Measurements from ENCODE around the gene QKI. TPM values are rescaled to one million over a fixed set of nuclear protein-coding genes. Genes with fewer than 3 reads are reported as not detected.

QKI gene
- total RNA-seq, 3 donors from 2014 or later: 58.6 to 65.4 (median 61.2) TPM

- H3K9me3 Mint-ChIP-seq: no peaks in the 10 kb centered on the region
- H3K27me3 Mint-ChIP-seq (ENCODE audit: low read depth): peaks cover 3% of the 10 kb centered on the region
- ATAC-seq (no peak), DNase-seq (no peak)
- H3K4me1 Mint-ChIP-seq (ENCODE audit: low read depth): no peaks in the 10 kb centered on the region
- H3K4me3 Mint-ChIP-seq: no peak overlapping the region
- H3K36me3 Mint-ChIP-seq (ENCODE audit: insufficient read depth): no peaks in the 10 kb centered on the region
Measured at GRCh38 chr6:163620670-163621330, 206.3 kb downstream of the QKI start.

DNA sequence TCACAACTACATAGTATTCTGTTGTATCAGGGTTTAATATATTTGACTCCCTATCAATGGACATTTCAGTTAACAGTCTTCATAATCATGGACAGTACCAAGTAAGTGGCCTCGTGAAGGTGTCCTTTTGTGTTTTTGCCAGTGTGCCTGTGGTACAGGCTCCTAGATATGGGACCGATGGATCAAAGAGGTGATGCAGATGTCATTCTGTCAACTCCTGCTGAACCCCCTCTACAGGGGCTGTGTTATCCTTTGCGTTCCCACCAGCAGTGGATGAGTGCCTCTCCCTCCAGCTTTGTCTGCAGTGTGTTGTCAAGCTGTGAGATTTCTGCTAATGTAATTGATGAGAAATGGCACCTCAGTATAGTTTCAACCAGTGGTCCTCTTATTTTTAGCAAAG is 210.7 kb downstream of the QKI start:
- peaks cover 11% of the 10 kb centered on the region for H3K27me3 Mint-ChIP-seq (ENCODE audit: low read depth)
- H3K4me1 Mint-ChIP-seq (ENCODE audit: low read depth): no peaks in the 10 kb centered on the region
- no peaks in the 10 kb centered on the region for H3K9me3 Mint-ChIP-seq
- DNase-seq: no peak
- no peak for ATAC-seq
- H3K4me3 Mint-ChIP-seq: no peak overlapping the region
- H3K36me3 Mint-ChIP-seq (ENCODE audit: insufficient read depth): no peaks in the 10 kb centered on the region

- H3K9me3 Mint-ChIP-seq: no peaks in the 10 kb centered on the region
Measured at GRCh38 chr6:163626073-163626867, 211.8 kb downstream of the QKI start.

DNA sequence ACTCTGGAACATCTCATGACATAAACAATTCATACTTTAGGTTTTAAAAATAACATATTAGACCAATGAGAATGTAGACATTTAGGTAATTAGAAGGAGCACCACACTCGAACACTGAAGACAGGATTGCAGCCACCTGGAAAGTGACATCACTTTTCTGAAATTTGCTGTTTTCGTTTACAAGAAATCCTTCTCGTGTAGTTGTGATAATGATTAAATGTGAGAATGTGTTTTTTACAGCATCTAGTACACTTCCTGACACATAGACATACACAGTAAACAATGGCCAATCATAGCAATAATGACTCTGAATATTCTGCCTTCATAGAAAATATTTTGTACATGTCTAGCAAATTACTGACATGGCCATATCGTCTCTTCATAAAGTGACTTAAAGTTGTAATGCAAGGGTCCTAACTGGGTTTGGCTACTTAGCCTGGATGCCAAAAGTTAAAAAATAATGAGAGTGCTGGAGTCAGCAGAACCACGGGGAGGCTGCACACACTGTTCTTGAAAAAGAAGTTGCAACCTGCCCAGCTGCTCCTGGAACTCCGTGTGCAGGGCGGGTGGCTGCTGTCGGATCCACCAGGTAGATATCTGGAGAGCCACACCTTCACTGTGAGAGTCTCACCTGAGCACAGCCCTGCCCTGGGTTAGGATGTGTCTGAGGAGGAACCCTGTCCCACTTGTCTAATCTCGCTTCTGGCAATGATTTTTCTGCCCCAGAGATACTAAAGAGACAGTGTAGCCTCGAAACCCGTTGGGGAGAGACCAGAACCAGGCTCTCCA is 212.9 kb downstream of the QKI start:
- Mint-ChIP-seq H3K4me3 (no peak overlapping the region), H3K4me1 (ENCODE audit: low read depth) (no peaks in the 10 kb centered on the region), H3K36me3 (ENCODE audit: insufficient read depth) (no peaks in the 10 kb centered on the region), H3K9me3 (no peaks in the 10 kb centered on the region), H3K27me3 (ENCODE audit: low read depth) (peaks cover 20% of the 10 kb centered on the region)
- DNase-seq (no peak), ATAC-seq (no peak)

More at GRCh38 chr6:163626073-163626867, 211.8 kb downstream of the QKI start:
- Mint-ChIP-seq H3K4me1 (ENCODE audit: low read depth) (no peaks in the 10 kb centered on the region), H3K27me3 (ENCODE audit: low read depth) (peaks cover 16% of the 10 kb centered on the region), H3K4me3 (no peak overlapping the region), H3K36me3 (ENCODE audit: insufficient read depth) (no peaks in the 10 kb centered on the region)
- ATAC-seq: no peak
- DNase-seq: no peak

Measured in activated T-cell treated with anti-CD3 and anti-CD28 coated beads, Interleukin-2, amount 50 U/mL, for 4 hours (primary cell).